GM06990 (cell line): ENCODE measurements around the gene RALGAPA2.

ENCODE experiments used
- DNase-seq: peaks from one replicate; pipeline ENCODE4 v3.0.0-alpha.2; 2011; ENCODE audit not compliant: insufficient read length; ENCODE audit errors: extremely low read depth
- H3K27me3 ChIP-seq: replicated peaks from 2 replicates; pipeline ENCODE4 v1.6.0; 2011; ENCODE audit warnings: low read length; ENCODE audit not compliant: control insufficient read depth, insufficient read depth
- H3K36me3 ChIP-seq: 2 replicates; pipeline ENCODE4 v1.5.1; 2011; ENCODE audit warnings: low read length; ENCODE audit not compliant: control insufficient read depth, insufficient read depth
- H3K4me3 ChIP-seq: replicated peaks from 2 replicates; pipeline ENCODE4 v1.5.1; 2011; ENCODE audit warnings: low read depth, mild to moderate bottlenecking, control low read depth, low read length
- TF ChIP-seq, protein P1 (sequence below): IDR thresholded peaks from 2 replicates; pipeline ENCODE4 v1.5.1; 2011; ENCODE audit warnings: low read length, control low read depth, mild to moderate bottlenecking, inconsistent platforms; ENCODE audit not compliant: insufficient read depth, poor library complexity, severe bottlenecking

RALGAPA2 gene

DNA sequence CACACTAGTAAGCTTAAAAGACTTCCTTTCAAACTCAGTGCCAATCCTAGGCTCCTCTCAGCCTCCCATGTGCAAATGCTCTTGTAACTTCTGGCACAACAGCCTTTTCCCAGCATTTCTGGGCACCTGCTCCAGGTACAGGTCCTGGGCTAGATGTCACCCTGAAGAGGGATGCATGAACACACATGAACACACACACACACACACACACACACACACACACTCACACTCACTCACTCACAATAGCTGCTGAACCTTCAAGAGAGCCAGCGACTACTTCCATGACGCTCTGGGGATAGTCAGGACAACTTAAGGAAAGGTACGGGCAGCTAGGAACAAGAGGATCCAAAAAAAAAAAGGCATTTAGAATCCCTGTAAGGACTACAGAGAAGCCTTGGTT is 221.8 kb downstream of the RALGAPA2 start:
- no peak for DNase-seq
- Histone ChIP-seq H3K4me3 (no peak overlapping the region), H3K36me3 (no peaks in the 10 kb centered on the region), H3K27me3 (no peaks in the 10 kb centered on the region)
- TF ChIP-seq, protein P1, sequence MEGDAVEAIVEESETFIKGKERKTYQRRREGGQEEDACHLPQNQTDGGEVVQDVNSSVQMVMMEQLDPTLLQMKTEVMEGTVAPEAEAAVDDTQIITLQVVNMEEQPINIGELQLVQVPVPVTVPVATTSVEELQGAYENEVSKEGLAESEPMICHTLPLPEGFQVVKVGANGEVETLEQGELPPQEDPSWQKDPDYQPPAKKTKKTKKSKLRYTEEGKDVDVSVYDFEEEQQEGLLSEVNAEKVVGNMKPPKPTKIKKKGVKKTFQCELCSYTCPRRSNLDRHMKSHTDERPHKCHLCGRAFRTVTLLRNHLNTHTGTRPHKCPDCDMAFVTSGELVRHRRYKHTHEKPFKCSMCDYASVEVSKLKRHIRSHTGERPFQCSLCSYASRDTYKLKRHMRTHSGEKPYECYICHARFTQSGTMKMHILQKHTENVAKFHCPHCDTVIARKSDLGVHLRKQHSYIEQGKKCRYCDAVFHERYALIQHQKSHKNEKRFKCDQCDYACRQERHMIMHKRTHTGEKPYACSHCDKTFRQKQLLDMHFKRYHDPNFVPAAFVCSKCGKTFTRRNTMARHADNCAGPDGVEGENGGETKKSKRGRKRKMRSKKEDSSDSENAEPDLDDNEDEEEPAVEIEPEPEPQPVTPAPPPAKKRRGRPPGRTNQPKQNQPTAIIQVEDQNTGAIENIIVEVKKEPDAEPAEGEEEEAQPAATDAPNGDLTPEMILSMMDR: no peak

DNA sequence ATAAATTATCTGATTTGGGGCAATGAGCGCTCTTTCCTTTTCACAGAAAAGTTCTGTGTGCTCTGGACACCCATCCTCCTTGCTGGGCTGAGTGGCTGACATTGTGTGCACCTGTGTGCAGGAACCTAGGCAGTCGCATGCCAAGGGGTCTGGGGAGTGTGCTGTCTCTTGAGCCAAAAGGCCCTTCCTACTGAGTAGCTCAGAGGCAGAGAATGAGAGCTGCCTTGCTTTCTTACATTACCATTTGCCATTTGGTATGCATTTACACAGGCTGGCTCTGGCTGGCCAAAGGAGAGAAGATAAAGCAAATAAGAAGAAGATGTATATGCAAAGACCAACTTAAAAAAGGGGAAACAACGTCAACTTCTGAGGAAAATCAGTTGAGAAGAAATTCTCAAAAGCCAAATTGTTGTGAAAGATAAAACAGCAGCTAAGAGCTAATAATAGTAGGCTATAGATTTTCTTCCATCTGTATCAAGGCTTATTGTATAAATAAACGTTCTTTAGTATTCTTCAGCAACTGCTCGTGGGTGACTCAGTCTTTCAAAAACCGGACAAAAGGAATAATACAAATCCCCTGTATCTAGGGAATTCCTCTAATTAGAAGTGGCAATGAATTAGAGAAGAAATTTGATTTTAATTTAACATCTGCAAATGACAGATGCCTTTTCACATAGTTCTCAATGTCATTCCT is 222.6 kb downstream of the RALGAPA2 start:
- TF ChIP-seq, protein P1: no peak
- H3K4me3 ChIP-seq: no peak overlapping the region
- no peaks in the 10 kb centered on the region for H3K36me3 ChIP-seq
- H3K27me3 ChIP-seq: no peaks in the 10 kb centered on the region
- DNase-seq: peak; percentile 22

DNA sequence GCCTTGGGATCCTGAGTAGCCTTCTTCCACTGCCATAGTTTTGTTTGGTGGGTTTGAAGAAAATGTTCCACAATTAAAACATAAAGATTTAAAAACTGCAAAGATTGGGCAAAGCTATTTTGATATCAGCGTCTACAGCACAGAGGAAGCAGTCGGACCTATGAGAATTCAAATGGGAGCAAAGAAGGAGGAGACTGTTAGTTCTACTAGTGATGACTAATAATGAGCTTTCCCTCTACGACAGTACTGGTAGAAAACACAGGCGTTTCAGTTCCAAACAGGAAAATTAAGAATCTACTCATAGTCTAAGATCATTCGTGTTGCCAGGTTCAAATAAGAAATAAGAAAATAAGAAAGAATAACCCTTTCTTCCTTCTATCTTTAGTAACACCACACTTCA is 223.4 kb downstream of the RALGAPA2 start:
- H3K4me3 ChIP-seq: peak overlapping the region; percentile 22
- H3K36me3 ChIP-seq: no peaks in the 10 kb centered on the region
- no peaks in the 10 kb centered on the region for H3K27me3 ChIP-seq
- DNase-seq: peak; percentile 64
- TF ChIP-seq, protein P1: no peak

- TF ChIP-seq, protein P1: no peak
- H3K27me3 ChIP-seq: no peaks in the 10 kb centered on the region
- H3K4me3 ChIP-seq: no peak overlapping the region
- DNase-seq: no peak
- no peaks in the 10 kb centered on the region for H3K36me3 ChIP-seq
Observed at GRCh38 chr20:20488388-20488787, 224.1 kb downstream of the RALGAPA2 start.

- TF ChIP-seq, protein P1: no peak
- no peak for DNase-seq
- Histone ChIP-seq H3K27me3 (no peaks in the 10 kb centered on the region), H3K36me3 (no peaks in the 10 kb centered on the region), H3K4me3 (no peak overlapping the region)
Observed at GRCh38 chr20:20487811-20488210, 224.6 kb downstream of the RALGAPA2 start.

DNA sequence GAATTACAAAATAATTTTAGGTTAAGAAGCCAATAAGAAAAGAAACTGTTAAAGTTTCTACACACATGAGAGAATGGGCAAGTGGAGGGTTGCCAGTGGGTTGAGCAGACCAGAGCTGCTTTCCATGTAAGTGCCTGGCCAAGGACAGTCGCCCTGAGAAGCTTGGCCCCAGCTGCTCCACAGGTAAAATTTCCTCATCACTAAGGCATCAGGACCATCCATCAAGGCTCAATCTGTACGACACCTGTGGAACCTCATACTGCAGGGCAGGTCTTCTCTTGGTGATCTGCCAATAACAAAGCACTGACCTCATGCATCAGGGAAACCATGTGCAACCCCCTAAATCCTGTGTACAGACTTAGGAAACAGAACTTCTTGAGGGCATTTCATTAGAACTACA is 229.1 kb downstream of the RALGAPA2 start:
- no peak overlapping the region for H3K4me3 ChIP-seq
- DNase-seq: no peak
- H3K27me3 ChIP-seq: no peaks in the 10 kb centered on the region
- TF ChIP-seq, protein P1: no peak
- no peaks in the 10 kb centered on the region for H3K36me3 ChIP-seq
